DND-41 (cell line): Measurements from ENCODE around the gene ABITRAM.
A peak's percentile ranks its signal among the peaks of the same experiment; 100 is the strongest.

Experiments used
- EZH2 ChIP-seq: IDR thresholded peaks from 3 replicates; pipeline ENCODE4 v1.6.1; 2012; ENCODE audit warnings: borderline replicate concordance, low read depth, mild to moderate bottlenecking, moderate library complexity, low read length, inconsistent platforms; ENCODE audit not compliant: severe bottlenecking
- TF ChIP-seq, protein P1 (sequence below): IDR thresholded peaks from 2 replicates; pipeline ENCODE4 v1.5.1; 2012; ENCODE audit warnings: borderline replicate concordance, low read length, moderate library complexity, mild to moderate bottlenecking; ENCODE audit not compliant: poor library complexity, severe bottlenecking; ENCODE audit errors: extremely low read depth

DNA sequence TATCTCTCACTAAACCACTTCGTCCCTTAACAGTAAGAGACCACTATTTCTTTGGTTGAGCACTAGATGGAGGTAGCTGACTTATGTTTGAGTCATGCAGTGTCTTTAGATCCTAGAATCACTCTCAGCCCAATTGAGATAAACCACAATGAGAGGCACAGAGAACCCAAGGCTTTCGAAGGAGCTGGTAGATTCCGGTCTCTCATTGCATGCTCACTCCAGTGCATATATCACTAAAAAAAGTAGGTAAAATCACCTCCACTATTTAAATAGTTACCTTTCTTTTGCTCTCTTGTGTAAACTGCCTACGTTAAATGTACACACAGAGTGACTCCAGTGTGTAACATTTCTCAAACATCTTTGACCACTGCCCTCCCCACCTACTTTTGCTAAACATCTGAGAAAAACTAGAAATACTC is 44.5 kb upstream of the ABITRAM start:
- TF ChIP-seq, protein P1, sequence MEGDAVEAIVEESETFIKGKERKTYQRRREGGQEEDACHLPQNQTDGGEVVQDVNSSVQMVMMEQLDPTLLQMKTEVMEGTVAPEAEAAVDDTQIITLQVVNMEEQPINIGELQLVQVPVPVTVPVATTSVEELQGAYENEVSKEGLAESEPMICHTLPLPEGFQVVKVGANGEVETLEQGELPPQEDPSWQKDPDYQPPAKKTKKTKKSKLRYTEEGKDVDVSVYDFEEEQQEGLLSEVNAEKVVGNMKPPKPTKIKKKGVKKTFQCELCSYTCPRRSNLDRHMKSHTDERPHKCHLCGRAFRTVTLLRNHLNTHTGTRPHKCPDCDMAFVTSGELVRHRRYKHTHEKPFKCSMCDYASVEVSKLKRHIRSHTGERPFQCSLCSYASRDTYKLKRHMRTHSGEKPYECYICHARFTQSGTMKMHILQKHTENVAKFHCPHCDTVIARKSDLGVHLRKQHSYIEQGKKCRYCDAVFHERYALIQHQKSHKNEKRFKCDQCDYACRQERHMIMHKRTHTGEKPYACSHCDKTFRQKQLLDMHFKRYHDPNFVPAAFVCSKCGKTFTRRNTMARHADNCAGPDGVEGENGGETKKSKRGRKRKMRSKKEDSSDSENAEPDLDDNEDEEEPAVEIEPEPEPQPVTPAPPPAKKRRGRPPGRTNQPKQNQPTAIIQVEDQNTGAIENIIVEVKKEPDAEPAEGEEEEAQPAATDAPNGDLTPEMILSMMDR, result peak; percentile 34
- TF ChIP-seq EZH2, result no peak
